ENCODE results near the gene URGCP. TPM values are rescaled to one million over a fixed set of nuclear protein-coding genes. Genes with fewer than 3 reads are reported as not detected.

Gene URGCP
- total RNA-seq, 1 experiment from 2014 or later = 30.7 TPM

DNA sequence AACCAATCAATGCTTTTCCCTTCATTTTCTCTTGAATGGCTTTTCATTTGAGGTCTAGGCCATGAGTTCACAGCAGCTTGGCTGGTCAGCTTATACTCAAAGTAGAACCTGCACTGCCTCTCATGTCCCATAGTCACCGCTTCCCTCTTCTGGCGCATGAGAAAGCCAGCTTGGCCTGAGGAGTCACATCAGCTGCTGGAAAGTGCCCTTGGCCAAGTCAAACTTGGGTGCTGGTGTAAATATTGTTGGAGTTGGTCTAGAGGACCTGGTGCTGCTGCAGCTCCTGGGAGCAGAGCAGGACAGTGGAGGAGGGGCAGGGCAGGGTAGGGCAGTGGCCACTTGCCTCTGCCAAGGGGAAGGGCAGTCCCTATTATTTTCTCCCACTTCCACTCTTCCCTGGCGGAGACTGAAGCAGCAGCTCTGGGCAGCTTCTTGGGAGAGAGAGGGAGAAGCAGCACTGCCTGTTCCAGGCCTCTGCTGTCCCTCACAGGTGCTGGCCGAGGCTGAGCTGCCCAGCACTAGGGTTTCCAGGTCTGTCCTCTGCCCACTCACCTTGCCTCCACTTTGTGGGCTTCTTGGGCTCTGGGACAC is 32.6 kb upstream of the URGCP start:
- H3K4me2 ChIP-seq (ENCODE audit: insufficient read depth, insufficient read length, low read length) = no peak overlapping the region
- H4K91ac ChIP-seq (ENCODE audit: insufficient read length, low read depth, low read length) = no peak overlapping the region
- H2BK120ac ChIP-seq (ENCODE audit: low read depth, low read length, poor library complexity, severe bottlenecking) = no peak overlapping the region
- no peak overlapping the region for H2BK20ac ChIP-seq (ENCODE audit: low read depth, low read length, poor library complexity, severe bottlenecking)
- H3T11ph ChIP-seq (ENCODE audit: low read length) = no peak overlapping the region
- H3K9me3 ChIP-seq (ENCODE audit: control insufficient read depth, low read depth, low read length) = no peaks in the 10 kb centered on the region
- peak overlapping the region in 1 of 3 experiments; percentile 33; a peak in 1 of 7 replicates for H3K27ac Mint-ChIP-seq
- H3K79me1 ChIP-seq (ENCODE audit: insufficient read depth, low read depth, low read length, poor library complexity, severe bottlenecking) = no peaks in the 10 kb centered on the region
- DNase-seq = no peak
- H3K23me2 ChIP-seq (ENCODE audit: insufficient read length, low read depth, low read length, poor library complexity, severe bottlenecking) = no peaks in the 10 kb centered on the region
- no peaks in the 10 kb centered on the region for H3K27me3 ChIP-seq (ENCODE audit: insufficient read depth, low read length)
- no peak overlapping the region for H4K8ac ChIP-seq (replicated peaks; ENCODE audit: insufficient read length, low read depth, low read length)
- no peak overlapping the region for H3K56ac ChIP-seq (ENCODE audit: insufficient read length, low read depth, low read length)
- H3K9ac ChIP-seq (ENCODE audit: extremely low read depth, insufficient read length, low read length) = no peak overlapping the region
- no peak overlapping the region for H3K27ac ChIP-seq (ENCODE audit: insufficient read length, low read depth, low read length)
- no peaks in the 10 kb centered on the region for H3K27me3 Mint-ChIP-seq (ENCODE audit: low read depth)
- H3K4me1 Mint-ChIP-seq = peaks cover 9 to 11% of the 10 kb centered on the region in 2 experiments
- no peak overlapping the region for H3K14ac ChIP-seq (ENCODE audit: insufficient read depth, low read length)
- H2BK15ac ChIP-seq (ENCODE audit: low read depth, low read length) = no peak overlapping the region
- TF ChIP-seq, protein P1, sequence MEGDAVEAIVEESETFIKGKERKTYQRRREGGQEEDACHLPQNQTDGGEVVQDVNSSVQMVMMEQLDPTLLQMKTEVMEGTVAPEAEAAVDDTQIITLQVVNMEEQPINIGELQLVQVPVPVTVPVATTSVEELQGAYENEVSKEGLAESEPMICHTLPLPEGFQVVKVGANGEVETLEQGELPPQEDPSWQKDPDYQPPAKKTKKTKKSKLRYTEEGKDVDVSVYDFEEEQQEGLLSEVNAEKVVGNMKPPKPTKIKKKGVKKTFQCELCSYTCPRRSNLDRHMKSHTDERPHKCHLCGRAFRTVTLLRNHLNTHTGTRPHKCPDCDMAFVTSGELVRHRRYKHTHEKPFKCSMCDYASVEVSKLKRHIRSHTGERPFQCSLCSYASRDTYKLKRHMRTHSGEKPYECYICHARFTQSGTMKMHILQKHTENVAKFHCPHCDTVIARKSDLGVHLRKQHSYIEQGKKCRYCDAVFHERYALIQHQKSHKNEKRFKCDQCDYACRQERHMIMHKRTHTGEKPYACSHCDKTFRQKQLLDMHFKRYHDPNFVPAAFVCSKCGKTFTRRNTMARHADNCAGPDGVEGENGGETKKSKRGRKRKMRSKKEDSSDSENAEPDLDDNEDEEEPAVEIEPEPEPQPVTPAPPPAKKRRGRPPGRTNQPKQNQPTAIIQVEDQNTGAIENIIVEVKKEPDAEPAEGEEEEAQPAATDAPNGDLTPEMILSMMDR (conservative IDR thresholded peaks at IDR 0.05) = no peak
- no peak overlapping the region for H3K4ac ChIP-seq (ENCODE audit: low read depth, low read length)
- no peaks in the 10 kb centered on the region for H3K9me3 Mint-ChIP-seq
- no peak overlapping the region for H2BK5ac ChIP-seq (ENCODE audit: insufficient read length, low read length)
- H2BK12ac ChIP-seq (ENCODE audit: insufficient read length, low read depth, low read length) = no peak overlapping the region
- no peaks in the 10 kb centered on the region for H3K36me3 Mint-ChIP-seq (ENCODE audit: insufficient read depth in 1 of 3, low read depth in 3 of 3)
- no CpG with 5 or more reads among the region's 4 CpGs for WGBS (ENCODE audit: extremely low coverage, insufficient read length, low lambda C conversion rate)
- H3K79me2 ChIP-seq (ENCODE audit: insufficient read depth, low read length) = no peaks in the 10 kb centered on the region; the same call in 1 of the 2 replicates
- H3K18ac ChIP-seq (ENCODE audit: insufficient read length, low read depth, low read length) = no peak overlapping the region
- no peak overlapping the region for H2AFZ ChIP-seq (ENCODE audit: low read length)
- H4K20me1 ChIP-seq (ENCODE audit: control insufficient read depth, insufficient read depth, insufficient read length) = no peaks in the 10 kb centered on the region
- no peak overlapping the region for H4K5ac ChIP-seq (ENCODE audit: insufficient read length, low read depth, low read length)
- H3K4me3 Mint-ChIP-seq = no peak overlapping the region
- no peak overlapping the region for H2AK5ac ChIP-seq (ENCODE audit: insufficient read length, low read length)
- H3K4me1 ChIP-seq (ENCODE audit: insufficient read depth, low read length) = no peaks in the 10 kb centered on the region
- no peak overlapping the region for H3K23ac ChIP-seq (ENCODE audit: insufficient read length, low read depth, low read length)

All from H9 (cell line).